Hepatocyte (in vitro differentiated cells): ENCODE measurements around the gene CAMK2N2. TPM values are rescaled to one million over a fixed set of nuclear protein-coding genes. Genes with fewer than 3 reads are reported as not detected.

ENCODE experiments used
- DNase-seq: peaks from one replicate; pipeline ENCODE4 v3.0.0-alpha.2; 2016; ENCODE audit warnings: low spot score
- H2AFZ ChIP-seq: fragments of 200-600 bp; sonication (generic); 2 replicates; pipeline ENCODE4 v1.6.0; 2016; ENCODE audit warnings: antibody characterized with exemption, mild to moderate bottlenecking
- H3K27ac ChIP-seq: fragments of 200-600 bp; sonication (generic); 2 replicates; pipeline ENCODE4 v1.5.1; 2016; ENCODE audit warnings: mild to moderate bottlenecking
- H3K27me3 ChIP-seq: fragments of 200-600 bp; sonication (generic); 2 replicates; pipeline ENCODE4 v1.6.1; 2016
- H3K36me3 ChIP-seq: fragments of 200-600 bp; sonication (generic); replicated peaks from 2 replicates; pipeline ENCODE4 v1.5.1; 2016; ENCODE audit warnings: low read depth; ENCODE audit not compliant: insufficient read depth
- H3K4me1 ChIP-seq: fragments of 200-600 bp; sonication (generic); 2 replicates; pipeline ENCODE4 v1.5.1; 2016; ENCODE audit warnings: mild to moderate bottlenecking, moderate library complexity; ENCODE audit not compliant: insufficient read depth
- H3K4me2 ChIP-seq: fragments of 200-600 bp; sonication (generic); 2 replicates; pipeline ENCODE4 v1.6.0; 2016
- H3K4me3 ChIP-seq: fragments of 200-600 bp; sonication (generic); 2 replicates; pipeline ENCODE4 v1.5.1; 2016; ENCODE audit warnings: mild to moderate bottlenecking
- H3K79me2 ChIP-seq: fragments of 200-600 bp; sonication (generic); 2 replicates; pipeline ENCODE4 v1.6.0; 2017; ENCODE audit warnings: mild to moderate bottlenecking
- H3K9me2 ChIP-seq: fragments of 200-600 bp; sonication (generic); replicated peaks from 2 replicates; pipeline ENCODE4 v1.6.0; 2017; ENCODE audit warnings: mild to moderate bottlenecking; ENCODE audit not compliant: insufficient read depth
- H3K9me3 ChIP-seq: fragments of 200-600 bp; sonication (generic); 2 replicates; pipeline ENCODE4 v1.5.1; 2016; ENCODE audit warnings: low read depth, mild to moderate bottlenecking
- H4K20me1 ChIP-seq: fragments of 200-600 bp; sonication (generic); 2 replicates; pipeline ENCODE4 v1.6.0; 2016; ENCODE audit warnings: mild to moderate bottlenecking; ENCODE audit not compliant: insufficient read depth, poor library complexity, severe bottlenecking
- CTCF ChIP-seq: fragments of 200-600 bp; sonication (generic); IDR thresholded peaks from 2 replicates; pipeline ENCODE4 v1.5.1; 2016; ENCODE audit warnings: antibody characterized with exemption, mild to moderate bottlenecking; ENCODE audit not compliant: poor library complexity
- EZH2 ChIP-seq: fragments of 200-600 bp; sonication (generic); IDR thresholded peaks from 2 replicates; pipeline ENCODE4 v1.6.1; 2016; ENCODE audit warnings: antibody characterized with exemption, mild to moderate bottlenecking, borderline replicate concordance
- EZH2phosphoT487 ChIP-seq: fragments of 200-600 bp; sonication (generic); IDR thresholded peaks from one replicate; pipeline ENCODE4 v1.6.1; 2018; ENCODE audit warnings: antibody characterized with exemption, mild to moderate bottlenecking, low read depth, moderate library complexity; ENCODE audit not compliant: unreplicated experiment, severe bottlenecking
- WGBS: methylation state at CpG from one replicate; pipeline ENCODE4 v1.1.6; 2016; ENCODE audit warnings: low lambda C conversion rate; ENCODE audit errors: missing lambda C conversion rate; 5-methylcytosine and 5-hydroxymethylcytosine counted together
- polyA plus RNA-seq: library from polyadenylated mRNA; unstranded; fragments of >200 nt; fragmentation: Nextera tagmentation; extraction: Ambion mirVana; gene quantifications from 2 replicates; pipeline ENCODE4 v1.2.1, GENCODE V29; 2016
- total RNA-seq: library from RNA; depleted of rRNA; stranded (reverse); fragments of >200 nt; gene quantifications from 2 replicates; pipeline ENCODE4 v1.2.3, GENCODE V29; 2014

Gene CAMK2N2
- total and polyA plus RNA-seq, 2 experiments from 2014 or later, result 0.11 TPM; not detected in 1

- TF ChIP-seq CTCF, result peak; percentile 32
- TF ChIP-seq EZH2phosphoT487, result no peak
- Histone ChIP-seq H3K9me2 (no peaks in the 10 kb centered on the region), H3K27ac (no peak overlapping the region), H3K4me3 (no peak overlapping the region), H3K27me3 (no peaks in the 10 kb centered on the region), H3K9me3 (no peaks in the 10 kb centered on the region), H3K79me2 (peaks cover 2% of the 10 kb centered on the region), H4K20me1 (no peaks in the 10 kb centered on the region), H3K36me3 (no peaks in the 10 kb centered on the region), H3K4me2 (peak overlapping the region; percentile 41), H3K4me1 (no peaks in the 10 kb centered on the region), H2AFZ (no peak overlapping the region)
- peak; percentile 63 for DNase-seq
- 68% methylated on average over 41 of the region's 46 CpGs for WGBS
Measured at GRCh38 chr3:184241447-184242296, 19.7 kb downstream of the CAMK2N2 start.

GRCh38 chr3:184241141-184241446 is 20.3 kb downstream of the CAMK2N2 start:
- Histone ChIP-seq H3K4me3 (no peak overlapping the region), H3K27ac (no peak overlapping the region), H3K36me3 (no peaks in the 10 kb centered on the region), H2AFZ (no peak overlapping the region), H4K20me1 (no peaks in the 10 kb centered on the region), H3K4me1 (no peaks in the 10 kb centered on the region), H3K9me2 (no peaks in the 10 kb centered on the region), H3K9me3 (no peaks in the 10 kb centered on the region), H3K79me2 (no peaks in the 10 kb centered on the region), H3K27me3 (no peaks in the 10 kb centered on the region), H3K4me2 (no peak overlapping the region)
- TF ChIP-seq EZH2phosphoT487, result no peak
- TF ChIP-seq EZH2, result no peak
- TF ChIP-seq CTCF, result no peak
- 79% methylated on average over 15 of the region's 17 CpGs for WGBS
- DNase-seq, result no peak

- Histone ChIP-seq H3K27ac (no peak overlapping the region), H3K9me3 (no peaks in the 10 kb centered on the region), H3K9me2 (no peaks in the 10 kb centered on the region), H3K4me3 (no peak overlapping the region), H2AFZ (no peak overlapping the region), H4K20me1 (no peaks in the 10 kb centered on the region), H3K79me2 (no peaks in the 10 kb centered on the region), H3K4me1 (no peaks in the 10 kb centered on the region), H3K4me2 (no peak overlapping the region), H3K36me3 (no peaks in the 10 kb centered on the region), H3K27me3 (no peaks in the 10 kb centered on the region)
- TF ChIP-seq CTCF, result no peak
- TF ChIP-seq EZH2, result no peak
- no peak for TF ChIP-seq EZH2phosphoT487
- DNase-seq, result no peak
- WGBS, result 92% methylated on average over 4 of the region's 4 CpGs
Measured at GRCh38 chr3:184240384-184241140, 20.8 kb downstream of the CAMK2N2 start.
